Measurements from ENCODE around the gene RGS17. TPM values are rescaled to one million over a fixed set of nuclear protein-coding genes. Genes with fewer than 3 reads are reported as not detected.
"Not testable (repeated sequence)": the region's sequence is repeated elsewhere in the genome, so short reads cannot be mapped to it uniquely, and the experiment has no call there.

Gene RGS17
- polyA plus RNA-seq, 3 donors from 2014 or later, result 0.82 to 3.5 TPM; not detected in 1

DNA sequence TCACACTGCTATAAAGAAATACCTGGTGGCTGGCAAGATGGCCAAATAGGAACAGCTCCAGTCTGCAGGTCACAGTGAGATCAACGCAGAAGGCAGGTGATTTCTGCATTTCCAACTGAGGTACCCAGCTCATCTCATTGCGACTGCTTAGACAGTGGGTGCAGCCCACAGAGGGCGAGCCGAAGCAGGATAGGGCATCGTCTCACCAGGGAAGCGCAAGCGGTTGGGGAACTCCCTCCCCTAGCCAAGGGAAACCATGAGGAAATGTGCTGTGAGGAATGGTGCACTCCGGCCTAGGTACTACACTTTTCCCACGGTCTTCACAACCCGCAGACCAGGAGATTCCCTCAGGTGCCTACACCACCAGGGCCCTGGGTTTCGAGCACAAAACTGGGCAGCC is 20.5 kb downstream of the RGS17 start:
- peaks cover 0 to 26% (median 19%) of the 10 kb centered on the region in 6 donors for H3K9me3 Mint-ChIP-seq
- DNase-seq; H3K4me1 Mint-ChIP-seq; H3K27ac Mint-ChIP-seq; H3K27me3 Mint-ChIP-seq (ENCODE audit: low read depth in 3 of 3); H3K4me3 Mint-ChIP-seq: not testable (repeated sequence)
- H3K36me3 Mint-ChIP-seq, result peaks cover 10 to 26% (median 25%) of the 10 kb centered on the region in 3 donors

DNA sequence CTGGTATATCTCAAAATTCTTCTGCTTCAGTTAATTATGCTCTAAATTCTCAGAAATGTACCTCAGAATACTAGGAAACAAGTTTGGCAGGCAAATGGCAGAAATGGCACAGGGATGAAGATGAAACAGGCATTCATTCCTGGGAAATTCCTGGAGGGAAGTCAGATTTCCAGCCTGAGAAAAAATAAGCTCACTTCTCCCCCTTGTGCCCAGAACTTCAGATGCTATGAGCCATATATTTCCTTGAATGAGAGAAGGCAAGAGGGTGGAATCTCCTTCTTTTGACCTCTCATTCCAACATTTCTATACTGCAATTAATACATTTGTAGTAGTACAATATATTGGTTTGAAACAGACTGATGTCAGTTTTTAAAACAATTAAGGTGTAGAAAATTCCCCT is 22.8 kb downstream of the RGS17 start:
- Mint-ChIP-seq H3K4me1 (peaks cover 0 to 4% of the 10 kb centered on the region in 2 donors), H3K4me3 (no peak overlapping the region), H3K36me3 (peaks cover 5 to 18% (median 11%) of the 10 kb centered on the region in 3 donors), H3K9me3 (peaks cover 0 to 15% (median 11%) of the 10 kb centered on the region in 6 donors), H3K27ac (no peak overlapping the region), H3K27me3 (ENCODE audit: low read depth in 3 of 3) (peaks cover 0 to 5% (median 1%) of the 10 kb centered on the region in 3 donors)
- no peak for DNase-seq

DNA sequence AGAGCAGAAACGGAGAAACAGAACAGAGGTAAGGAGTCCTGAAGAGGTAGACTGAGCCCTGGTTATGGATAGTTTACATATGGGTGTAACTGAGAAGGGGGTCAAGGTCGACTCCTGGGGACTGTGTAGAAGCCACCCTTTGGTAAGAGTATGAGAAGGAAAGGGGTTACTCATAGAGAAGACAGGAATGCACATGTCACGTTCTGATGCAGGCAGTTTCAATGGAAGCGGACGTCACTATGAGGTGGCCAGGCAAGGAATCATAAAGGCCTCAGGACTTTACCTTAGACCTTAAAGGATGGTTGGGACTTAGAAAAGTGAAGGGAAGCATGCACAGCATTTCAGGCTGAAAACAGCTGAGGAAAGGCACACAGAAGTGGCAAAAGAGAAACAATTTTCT is 25.1 kb downstream of the RGS17 start:
- peak overlapping the region in 1 of 6 donors; percentile 2 for H3K27ac Mint-ChIP-seq
- no peak overlapping the region for H3K4me3 Mint-ChIP-seq
- peaks cover 0 to 8% (median 3%) of the 10 kb centered on the region in 3 donors for H3K36me3 Mint-ChIP-seq
- H3K9me3 Mint-ChIP-seq, result no peaks in the 10 kb centered on the region
- DNase-seq, result no peak
- H3K27me3 Mint-ChIP-seq (ENCODE audit: low read depth in 3 of 3), result peaks cover 0 to 2% (median 1%) of the 10 kb centered on the region in 3 donors
- H3K4me1 Mint-ChIP-seq, result peaks cover 0 to 4% of the 10 kb centered on the region in 2 donors

DNA sequence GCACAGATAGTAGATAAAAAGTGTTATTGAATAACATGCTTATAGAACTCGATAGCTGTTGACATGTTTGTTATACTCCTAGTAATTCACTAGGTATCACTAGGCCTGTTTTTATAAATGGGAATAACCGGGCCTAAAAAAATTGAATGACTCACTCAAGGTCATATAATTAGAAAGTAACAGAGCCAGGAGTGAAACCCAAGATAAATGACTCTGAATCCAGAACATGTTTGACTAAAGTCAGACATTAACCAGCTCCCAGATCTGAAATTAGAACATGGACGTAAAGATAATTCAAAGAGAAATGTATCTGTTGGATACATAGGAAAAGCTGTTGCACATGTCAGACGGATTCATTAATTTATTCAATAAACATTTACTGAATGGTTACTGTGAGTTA is 26.9 kb downstream of the RGS17 start:
- DNase-seq, result no peak
- H3K9me3 Mint-ChIP-seq, result no peaks in the 10 kb centered on the region
- no peak overlapping the region for H3K27ac Mint-ChIP-seq
- H3K4me1 Mint-ChIP-seq, result peaks cover 10 to 16% of the 10 kb centered on the region in 2 donors
- H3K36me3 Mint-ChIP-seq, result peaks cover 0 to 8% (median 3%) of the 10 kb centered on the region in 3 donors
- H3K4me3 Mint-ChIP-seq, result no peak overlapping the region
- peaks cover 1 to 2% (median 2%) of the 10 kb centered on the region in 3 donors for H3K27me3 Mint-ChIP-seq (ENCODE audit: low read depth in 3 of 3)

GRCh38 chr6:153103319-153103655 is 27.8 kb downstream of the RGS17 start:
- Mint-ChIP-seq H3K9me3 (no peaks in the 10 kb centered on the region), H3K4me3 (no peak overlapping the region), H3K27ac (no peak overlapping the region), H3K36me3 (peaks cover 0 to 8% (median 3%) of the 10 kb centered on the region in 3 donors), H3K27me3 (ENCODE audit: low read depth in 3 of 3) (peaks cover 1 to 2% (median 2%) of the 10 kb centered on the region in 3 donors), H3K4me1 (peaks cover 10 to 20% of the 10 kb centered on the region in 2 donors)
- no peak for DNase-seq

DNA sequence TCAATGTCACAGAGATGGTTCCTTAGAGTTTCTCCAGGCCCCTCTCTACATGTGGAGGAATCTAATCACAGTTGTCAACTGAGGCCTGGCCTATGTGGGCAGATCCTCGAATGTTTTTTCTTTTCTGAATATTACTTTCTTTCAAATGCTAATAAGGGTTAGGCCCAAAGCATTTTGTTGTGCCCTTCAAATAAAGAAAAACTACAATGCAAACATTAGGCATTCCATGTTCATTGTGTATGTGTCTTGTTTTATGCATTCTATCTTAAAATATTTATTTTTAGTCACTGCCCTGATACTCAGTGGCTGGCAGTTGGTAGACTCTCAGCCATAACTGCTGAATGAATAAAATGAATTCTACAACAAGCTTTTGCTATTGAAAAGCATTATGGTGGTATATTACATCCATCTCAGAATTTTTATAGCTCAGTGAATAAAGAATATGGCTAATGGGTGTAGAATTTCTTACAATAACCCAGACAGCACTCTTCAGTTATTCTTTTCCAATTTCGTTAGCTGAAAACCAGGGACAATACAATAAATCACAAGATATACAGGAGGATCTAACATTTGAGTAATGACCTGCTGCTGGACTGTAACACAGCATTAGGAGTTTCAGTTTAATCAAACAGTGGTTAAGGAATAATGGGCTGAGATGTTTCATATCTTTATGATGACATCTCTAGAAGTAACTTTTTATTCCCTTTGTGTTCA is 28.3 kb downstream of the RGS17 start:
- Mint-ChIP-seq H3K4me1 (peaks cover 10 to 21% of the 10 kb centered on the region in 2 donors), H3K27ac (no peak overlapping the region), H3K4me3 (no peak overlapping the region), H3K36me3 (peaks cover 0 to 8% (median 3%) of the 10 kb centered on the region in 3 donors), H3K27me3 (ENCODE audit: low read depth in 3 of 3) (peaks cover 1 to 2% (median 2%) of the 10 kb centered on the region in 3 donors), H3K9me3 (no peaks in the 10 kb centered on the region)
- DNase-seq, result no peak

DNA sequence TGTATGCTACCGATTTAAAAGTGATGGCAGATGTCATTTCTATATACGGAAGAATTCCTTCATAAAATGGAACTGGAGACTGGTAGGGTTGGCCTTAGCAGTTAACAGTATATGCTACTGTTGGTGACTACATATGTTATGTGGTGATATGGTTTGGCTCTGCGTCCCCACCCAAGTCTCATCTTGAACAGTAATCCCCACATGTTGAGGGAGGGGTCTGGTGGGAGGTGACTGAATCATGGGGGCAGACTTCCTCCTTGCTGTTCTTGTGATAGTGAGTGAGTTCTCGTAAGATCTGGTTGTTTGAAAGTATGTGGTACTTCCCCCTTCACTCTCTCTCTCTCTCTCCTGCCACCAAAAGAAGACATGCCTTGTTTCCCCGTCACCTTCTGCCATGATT is 29.6 kb downstream of the RGS17 start:
- Mint-ChIP-seq H3K9me3 (no peaks in the 10 kb centered on the region), H3K27ac (no peak overlapping the region), H3K36me3 (peaks cover 0 to 8% (median 3%) of the 10 kb centered on the region in 3 donors), H3K27me3 (ENCODE audit: low read depth in 3 of 3) (peaks cover 1 to 5% (median 2%) of the 10 kb centered on the region in 3 donors), H3K4me1 (peaks cover 10 to 21% of the 10 kb centered on the region in 2 donors), H3K4me3 (no peak overlapping the region)
- DNase-seq, result no peak

DNA sequence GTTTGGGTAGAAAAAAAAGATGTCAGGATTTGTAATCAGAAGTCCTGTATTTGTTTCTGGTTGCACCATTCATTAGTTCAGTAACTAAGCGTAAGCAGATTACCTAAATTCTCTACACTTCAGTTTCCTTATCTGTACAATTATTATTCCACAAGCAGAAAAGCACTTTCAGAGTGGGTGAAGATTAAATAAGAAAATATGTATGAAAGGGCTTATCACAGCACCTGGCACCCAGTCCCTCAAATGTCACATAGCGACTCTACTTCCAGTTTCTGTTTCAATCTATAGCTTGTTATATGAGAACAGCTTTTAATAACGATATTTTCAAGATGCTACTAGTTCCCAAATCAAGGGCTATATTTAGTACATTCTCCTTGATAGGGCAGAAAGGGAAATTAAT is 31.4 kb downstream of the RGS17 start:
- DNase-seq, result no peak
- H3K4me3 Mint-ChIP-seq, result peak overlapping the region; percentile 18 to 85 (median 74)
- peak overlapping the region in 3 of 6 donors; percentile 9 to 69 (median 31) for H3K27ac Mint-ChIP-seq

GRCh38 chr6:153096792-153097191 is 34.3 kb downstream of the RGS17 start:
- no peak overlapping the region for H3K4me3 Mint-ChIP-seq
- H3K27me3 Mint-ChIP-seq (ENCODE audit: low read depth in 3 of 3), result peaks cover 0 to 3% (median 2%) of the 10 kb centered on the region in 3 donors
- H3K4me1 Mint-ChIP-seq, result peaks cover 14 to 24% of the 10 kb centered on the region in 2 donors
- no peak overlapping the region for H3K27ac Mint-ChIP-seq
- DNase-seq, result no peak
- H3K36me3 Mint-ChIP-seq, result peaks cover 0 to 4% (median 0%) of the 10 kb centered on the region in 3 donors
- H3K9me3 Mint-ChIP-seq, result no peaks in the 10 kb centered on the region

More for the DNA sequence above, 31.4 kb downstream of the RGS17 start:
- H3K36me3 Mint-ChIP-seq, result peaks cover 0 to 4% (median 0%) of the 10 kb centered on the region in 3 donors
- H3K9me3 Mint-ChIP-seq, result no peaks in the 10 kb centered on the region
- H3K27me3 Mint-ChIP-seq (ENCODE audit: low read depth in 3 of 3), result peaks cover 0 to 3% (median 2%) of the 10 kb centered on the region in 3 donors
- H3K4me1 Mint-ChIP-seq, result peaks cover 10 to 17% of the 10 kb centered on the region in 2 donors

GRCh38 chr6:153096031-153096430 is 35.1 kb downstream of the RGS17 start:
- no peaks in the 10 kb centered on the region for H3K9me3 Mint-ChIP-seq

DNA sequence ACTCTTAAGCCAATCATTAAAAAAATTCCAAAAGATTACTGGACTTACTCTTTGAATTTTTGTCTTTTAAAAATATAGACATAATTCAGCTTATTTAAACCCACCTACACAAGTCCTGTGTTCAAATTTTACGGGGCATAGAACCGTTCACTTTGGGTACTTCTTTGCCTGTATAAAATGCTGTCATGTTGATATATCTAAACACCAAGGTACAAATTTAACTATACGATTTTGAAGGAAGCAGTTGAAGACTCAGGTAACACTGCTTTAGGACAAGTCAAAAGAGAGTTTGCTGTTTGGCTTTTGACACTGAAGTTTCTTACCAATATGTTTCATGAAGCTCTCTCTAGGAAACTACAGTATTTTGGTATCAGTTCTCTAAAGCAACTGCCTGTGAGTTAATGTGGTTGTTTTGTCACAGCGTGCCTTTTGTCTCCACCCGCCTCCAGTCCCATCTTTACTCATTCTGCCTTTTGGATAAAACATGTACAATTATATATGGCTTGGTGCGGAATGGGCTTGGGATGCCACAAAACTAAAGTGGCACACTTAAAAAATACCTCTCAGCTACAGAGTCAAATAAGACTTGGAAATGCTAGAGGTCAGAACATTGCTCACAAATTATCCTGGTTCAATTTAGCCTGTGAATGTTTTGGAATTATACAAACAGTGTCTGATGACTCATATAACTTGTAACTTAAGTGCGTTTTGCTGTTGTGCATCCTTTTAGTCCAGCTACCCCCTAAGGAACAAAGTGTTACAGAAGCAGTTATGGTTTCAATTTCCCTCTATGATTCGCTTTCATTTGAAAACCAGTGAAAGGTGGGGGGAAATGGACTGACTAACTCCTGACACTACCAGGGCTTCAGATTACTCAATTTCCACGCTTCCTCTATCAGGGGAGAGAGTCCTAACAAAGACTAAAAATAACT is 38.7 kb downstream of the RGS17 start:
- no peak overlapping the region for H3K27ac Mint-ChIP-seq
- H3K4me1 Mint-ChIP-seq, result peaks cover 3 to 7% of the 10 kb centered on the region in 2 donors
- no peak for DNase-seq
- H3K36me3 Mint-ChIP-seq, result peaks cover 0 to 4% (median 0%) of the 10 kb centered on the region in 3 donors
- no peak overlapping the region for H3K4me3 Mint-ChIP-seq
- H3K27me3 Mint-ChIP-seq (ENCODE audit: low read depth in 3 of 3), result peaks cover 0 to 2% (median 1%) of the 10 kb centered on the region in 3 donors
- no peaks in the 10 kb centered on the region for H3K9me3 Mint-ChIP-seq

More at GRCh38 chr6:153096031-153096430, 35.1 kb downstream of the RGS17 start:
- Mint-ChIP-seq H3K27me3 (ENCODE audit: low read depth in 3 of 3) (peaks cover 0 to 3% (median 2%) of the 10 kb centered on the region in 3 donors), H3K4me3 (no peak overlapping the region), H3K36me3 (peaks cover 0 to 4% (median 0%) of the 10 kb centered on the region in 3 donors), H3K4me1 (peaks cover 14 to 24% of the 10 kb centered on the region in 2 donors), H3K27ac (no peak overlapping the region)
- DNase-seq, result no peak

DNA sequence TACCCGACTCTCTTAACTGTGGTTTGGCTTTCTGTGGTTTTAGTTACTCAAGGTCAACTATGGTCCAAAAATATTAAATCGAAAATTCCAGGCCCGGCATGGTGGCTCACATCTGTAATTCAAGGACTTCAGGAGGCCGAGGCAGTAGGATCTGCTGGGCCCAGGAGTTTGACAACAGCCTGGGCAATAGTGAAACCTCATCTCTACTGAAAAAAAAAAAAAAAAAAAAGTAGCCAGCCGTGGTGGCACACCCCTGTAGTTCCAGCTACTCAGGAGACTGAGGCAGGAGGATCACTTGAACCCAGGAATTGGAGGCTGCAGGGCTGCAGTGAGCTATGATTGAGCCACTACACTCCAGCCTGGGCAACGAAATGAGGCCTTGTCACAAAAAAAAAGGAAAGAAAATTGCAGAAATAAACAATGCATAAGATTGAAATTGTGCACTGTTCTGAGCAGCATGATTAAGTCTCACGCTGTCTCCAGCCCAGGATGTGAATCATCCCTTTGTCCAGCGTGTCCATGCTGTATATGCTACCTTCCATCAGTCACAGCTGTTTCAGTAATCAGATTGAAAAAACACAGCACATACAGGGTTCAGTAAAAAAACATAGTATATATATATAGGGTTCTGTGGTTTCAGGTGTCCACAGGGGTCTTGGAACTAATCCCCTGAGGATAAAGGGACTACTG is 40.7 kb downstream of the RGS17 start:
- no peak for DNase-seq
- H3K27me3 Mint-ChIP-seq (ENCODE audit: low read depth in 3 of 3), result peaks cover 0 to 2% (median 1%) of the 10 kb centered on the region in 3 donors
- H3K4me3 Mint-ChIP-seq, result no peak overlapping the region
- H3K36me3 Mint-ChIP-seq, result no peaks in the 10 kb centered on the region
- H3K9me3 Mint-ChIP-seq, result no peaks in the 10 kb centered on the region
- no peak overlapping the region for H3K27ac Mint-ChIP-seq
- peaks cover 3 to 12% of the 10 kb centered on the region in 2 donors for H3K4me1 Mint-ChIP-seq

GRCh38 chr6:153088796-153089195 is 42.3 kb downstream of the RGS17 start:
- Mint-ChIP-seq H3K27ac (no peak overlapping the region), H3K9me3 (no peaks in the 10 kb centered on the region), H3K27me3 (ENCODE audit: low read depth in 3 of 3) (peaks cover 0 to 2% (median 1%) of the 10 kb centered on the region in 3 donors), H3K36me3 (no peaks in the 10 kb centered on the region), H3K4me3 (no peak overlapping the region), H3K4me1 (peaks cover 3 to 12% of the 10 kb centered on the region in 2 donors)
- no peak for DNase-seq
